GM12874 (cell line): ENCODE measurements around the gene STRA6.

Experiments
- TF ChIP-seq, protein P1 (sequence below): IDR thresholded peaks from 2 replicates; pipeline ENCODE4 v1.5.1; 2011; ENCODE audit warnings: low read depth, mild to moderate bottlenecking, control low read depth, low read length, moderate library complexity; ENCODE audit not compliant: insufficient read depth

The STRA6 gene

DNA sequence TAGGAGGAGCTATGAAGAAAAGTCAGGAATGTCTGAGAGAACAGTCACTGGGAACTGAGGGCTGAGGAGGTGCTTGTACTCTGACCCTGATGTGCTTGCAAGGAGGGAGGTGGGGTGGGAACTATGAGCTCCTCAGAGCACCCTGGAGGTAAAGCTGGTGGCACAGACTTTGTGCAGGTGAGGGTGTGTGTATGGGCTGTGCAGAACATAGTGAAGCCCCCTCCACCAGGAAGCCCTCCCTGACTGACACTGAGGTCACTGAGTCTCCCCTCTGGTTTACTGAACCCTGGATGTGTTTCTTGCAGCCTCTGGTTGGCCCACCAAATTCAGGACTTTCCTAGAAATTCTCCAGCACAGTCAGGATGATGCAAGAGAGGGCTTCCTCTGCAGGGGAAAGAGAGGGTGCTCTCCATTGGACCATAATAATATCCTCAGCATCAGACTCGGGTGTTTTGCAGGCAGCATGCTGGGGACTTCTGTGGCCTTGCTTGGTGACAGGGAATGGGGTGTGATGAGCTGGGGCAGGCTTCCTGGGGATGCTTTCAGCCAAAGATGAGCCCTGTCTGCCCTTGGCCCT lies 30.5 kb downstream of the STRA6 start:
- TF ChIP-seq, protein P1, sequence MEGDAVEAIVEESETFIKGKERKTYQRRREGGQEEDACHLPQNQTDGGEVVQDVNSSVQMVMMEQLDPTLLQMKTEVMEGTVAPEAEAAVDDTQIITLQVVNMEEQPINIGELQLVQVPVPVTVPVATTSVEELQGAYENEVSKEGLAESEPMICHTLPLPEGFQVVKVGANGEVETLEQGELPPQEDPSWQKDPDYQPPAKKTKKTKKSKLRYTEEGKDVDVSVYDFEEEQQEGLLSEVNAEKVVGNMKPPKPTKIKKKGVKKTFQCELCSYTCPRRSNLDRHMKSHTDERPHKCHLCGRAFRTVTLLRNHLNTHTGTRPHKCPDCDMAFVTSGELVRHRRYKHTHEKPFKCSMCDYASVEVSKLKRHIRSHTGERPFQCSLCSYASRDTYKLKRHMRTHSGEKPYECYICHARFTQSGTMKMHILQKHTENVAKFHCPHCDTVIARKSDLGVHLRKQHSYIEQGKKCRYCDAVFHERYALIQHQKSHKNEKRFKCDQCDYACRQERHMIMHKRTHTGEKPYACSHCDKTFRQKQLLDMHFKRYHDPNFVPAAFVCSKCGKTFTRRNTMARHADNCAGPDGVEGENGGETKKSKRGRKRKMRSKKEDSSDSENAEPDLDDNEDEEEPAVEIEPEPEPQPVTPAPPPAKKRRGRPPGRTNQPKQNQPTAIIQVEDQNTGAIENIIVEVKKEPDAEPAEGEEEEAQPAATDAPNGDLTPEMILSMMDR = no peak

DNA sequence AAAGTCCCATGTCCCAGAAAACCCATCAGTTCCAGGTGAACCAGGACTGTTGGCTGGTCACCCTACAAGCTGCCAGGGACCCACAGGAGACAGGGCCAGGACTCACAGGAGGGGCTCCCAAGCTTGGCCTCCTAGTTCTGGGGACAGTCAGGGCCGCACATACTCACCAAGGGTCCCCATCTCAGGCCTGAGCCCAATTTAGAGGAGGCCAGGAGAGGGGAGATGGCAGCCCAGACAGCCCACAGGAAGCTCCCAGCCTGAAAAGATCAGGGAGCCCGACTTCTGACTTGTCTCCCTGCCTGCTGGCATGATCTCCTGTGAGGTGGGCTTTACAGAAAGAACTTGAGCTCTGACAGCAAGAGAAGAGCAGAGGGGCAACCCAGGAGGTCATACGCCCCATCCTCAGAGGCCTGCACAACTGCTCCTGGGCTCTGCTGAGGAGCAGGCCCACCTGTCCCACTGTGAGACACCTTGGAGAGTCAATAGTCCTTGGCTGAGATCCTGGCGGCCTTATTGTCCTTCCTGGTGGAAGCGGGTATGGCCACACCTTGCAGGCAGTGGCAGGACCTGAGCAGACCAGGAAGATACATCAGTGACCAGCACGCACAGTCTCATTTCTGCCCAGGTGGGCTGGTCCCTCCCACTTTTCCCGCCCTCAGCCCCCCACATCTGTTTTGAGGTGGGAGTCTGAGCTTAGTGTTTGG lies 31.6 kb downstream of the STRA6 start:
- TF ChIP-seq, protein P1 = no peak

DNA sequence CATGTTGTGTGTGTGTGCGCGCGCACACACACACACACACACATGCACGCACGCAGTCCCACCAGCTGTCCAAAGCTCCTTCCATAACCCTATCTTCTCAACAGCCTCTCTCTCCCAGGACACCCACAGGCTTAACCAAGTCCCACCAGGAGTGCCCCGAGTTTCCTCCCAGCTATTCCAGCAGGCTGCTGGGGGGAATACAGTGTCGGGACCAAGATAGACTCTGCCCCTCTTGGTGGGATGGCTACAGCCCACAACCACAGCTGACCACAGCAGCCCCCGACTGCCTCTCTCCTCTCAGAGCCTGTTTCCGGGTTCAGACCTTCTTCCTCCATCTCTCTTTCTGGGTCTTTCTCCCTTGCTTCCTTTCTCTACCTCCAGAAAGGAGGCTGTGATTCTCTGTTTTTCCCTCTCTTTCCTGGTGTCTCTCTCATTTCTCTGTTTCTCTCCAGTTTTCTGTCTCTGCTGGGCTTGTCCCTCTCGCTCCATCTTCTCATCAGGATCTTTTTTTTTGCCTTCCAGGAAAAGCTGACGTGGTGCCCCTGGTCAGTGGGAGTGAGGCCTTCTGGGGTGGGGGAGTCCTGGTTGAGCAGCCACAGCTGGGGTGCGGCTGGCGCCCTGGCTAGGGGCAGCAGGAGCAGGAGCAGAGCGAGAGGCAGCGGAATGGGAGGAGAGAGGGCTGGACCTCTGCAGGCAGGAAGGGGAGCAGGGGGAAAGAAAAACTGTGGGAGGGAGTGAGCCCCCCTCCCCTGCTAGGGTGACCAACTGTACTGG lies 32.3 kb downstream of the STRA6 start:
- TF ChIP-seq, protein P1 = no peak

DNA sequence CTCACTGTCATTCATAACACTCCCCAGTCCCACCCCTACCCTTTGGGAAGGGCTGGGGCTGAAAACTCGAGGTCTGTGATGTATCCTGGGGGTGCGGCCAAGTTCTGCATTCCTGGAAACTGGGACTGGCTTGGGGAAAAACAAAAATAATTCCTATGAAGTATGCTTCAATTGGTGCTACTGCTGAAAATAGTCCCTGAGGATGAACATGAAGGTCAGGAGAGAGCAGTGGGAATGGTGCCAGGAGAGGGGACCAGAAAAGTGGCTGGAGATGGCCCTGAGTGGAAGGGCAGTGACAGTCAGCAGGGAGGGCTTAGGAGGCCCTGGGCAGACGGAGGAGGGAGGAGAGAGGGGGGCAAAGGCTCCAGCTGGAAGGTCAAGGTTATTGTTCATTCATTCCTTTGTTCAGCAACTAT lies 33.9 kb downstream of the STRA6 start:
- TF ChIP-seq, protein P1 = no peak

DNA sequence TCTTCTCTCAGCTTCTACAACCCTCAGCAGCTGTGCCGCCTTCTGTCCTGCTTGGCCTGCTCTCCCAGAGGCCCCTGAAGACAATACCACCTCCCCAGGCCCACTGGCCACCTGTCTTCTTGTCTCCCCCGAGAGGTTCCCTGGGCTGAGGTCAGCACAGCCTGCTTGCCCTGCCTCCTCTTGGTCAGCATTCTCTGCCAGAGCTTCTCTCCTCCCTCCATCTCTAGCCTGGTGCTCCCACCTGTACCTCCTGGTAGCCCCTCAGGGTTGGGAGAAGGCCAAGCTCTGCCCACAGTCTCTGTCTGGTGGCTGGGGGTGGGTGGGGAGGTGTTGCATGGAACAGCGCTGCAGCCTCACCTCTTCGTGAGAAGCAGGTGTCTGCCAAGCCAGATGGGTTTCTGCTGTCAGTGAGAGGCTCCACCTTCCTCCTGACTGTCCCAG lies 34.7 kb downstream of the STRA6 start:
- TF ChIP-seq, protein P1 = no peak

DNA sequence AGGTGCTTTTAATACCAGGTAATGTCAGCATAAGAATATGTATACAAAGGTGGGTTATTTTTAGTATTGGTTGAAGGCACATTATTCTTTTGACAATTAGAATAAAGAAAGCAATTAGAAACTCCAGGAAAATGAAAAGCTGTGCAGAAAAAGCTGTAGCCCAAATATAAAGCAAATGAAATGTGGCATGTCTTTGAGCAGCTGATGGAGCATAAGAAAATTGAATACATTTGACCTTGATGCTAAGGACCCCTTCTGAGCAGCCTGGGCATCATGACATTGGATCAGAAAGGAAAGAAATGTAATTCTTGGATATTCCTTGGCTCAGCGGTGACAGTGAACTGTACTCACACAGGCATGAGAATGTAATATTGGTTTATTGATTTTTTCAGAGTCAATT lies 37.1 kb downstream of the STRA6 start:
- TF ChIP-seq, protein P1 = no peak

DNA sequence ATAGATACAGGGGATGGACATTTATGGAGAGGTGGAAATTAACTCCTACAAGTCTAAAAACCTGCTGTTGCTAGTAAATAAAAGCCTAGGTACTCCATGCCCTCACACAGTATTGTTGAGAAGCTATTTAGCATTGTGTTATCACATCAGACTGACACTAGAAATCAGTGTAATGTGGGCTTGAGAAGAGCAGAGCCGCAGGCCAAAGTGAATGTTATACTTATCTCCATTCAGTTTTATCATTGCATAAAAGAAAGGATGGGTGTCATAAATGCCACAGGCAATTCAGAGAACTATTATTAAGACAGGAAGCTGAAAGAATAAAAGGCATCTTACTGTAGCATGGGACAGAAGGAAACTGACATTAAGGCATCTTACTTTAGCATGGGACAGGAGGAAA lies 42.8 kb downstream of the STRA6 start:
- TF ChIP-seq, protein P1 = no peak
